DOHH2 (cell line): ENCODE measurements around the gene CDT1.

Experiments used
- EZH2phosphoT487 ChIP-seq: fragments of 200-600 bp; sonication (generic); IDR thresholded peaks from 2 replicates; pipeline ENCODE4 v1.6.1; 2017; ENCODE audit warnings: borderline replicate concordance, mild to moderate bottlenecking, antibody characterized with exemption, low read length, moderate library complexity, mixed read lengths
- TF ChIP-seq, protein P1 (sequence below): fragments of 200-600 bp; sonication (generic); IDR thresholded peaks from one replicate; pipeline ENCODE4 v1.5.1; 2014; ENCODE audit warnings: antibody characterized with exemption, mild to moderate bottlenecking, low read depth, low read length; ENCODE audit not compliant: poor library complexity, severe bottlenecking

DNA sequence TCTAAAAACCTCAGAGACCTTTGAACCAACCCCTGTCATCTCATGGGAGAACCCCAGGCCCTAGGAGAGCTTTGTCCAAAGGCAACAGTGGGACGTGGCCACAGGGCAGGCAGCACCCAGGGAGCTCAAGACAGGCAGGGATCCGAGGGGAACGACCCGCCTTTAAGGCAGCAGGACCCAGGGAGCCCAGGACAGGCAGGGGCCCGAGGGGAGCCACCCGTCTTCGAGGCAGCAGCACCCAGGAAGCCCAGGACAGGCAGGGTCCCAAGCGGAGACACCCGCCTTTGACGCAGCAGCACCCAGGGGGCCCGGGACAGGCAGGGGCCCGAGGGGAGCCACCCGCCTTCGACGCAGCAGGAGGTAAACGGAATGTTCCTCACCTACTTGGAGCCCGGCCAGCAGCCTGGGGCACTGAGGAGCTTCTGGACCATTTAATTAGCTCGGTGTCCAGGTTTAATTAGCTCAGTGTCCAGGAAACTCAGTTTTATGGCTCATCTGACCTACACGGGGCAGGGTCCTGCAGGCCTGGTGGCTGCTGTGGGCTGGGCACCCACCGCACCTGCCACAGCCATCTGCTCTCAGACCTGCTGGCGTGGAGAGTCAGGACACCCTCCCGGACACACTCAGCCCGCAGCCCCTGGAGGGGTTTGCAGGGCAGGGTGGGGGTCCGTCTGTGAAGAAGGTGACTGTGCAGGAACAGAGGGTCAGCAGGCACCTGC is 43.0 kb upstream of the CDT1 start:
- TF ChIP-seq, protein P1, sequence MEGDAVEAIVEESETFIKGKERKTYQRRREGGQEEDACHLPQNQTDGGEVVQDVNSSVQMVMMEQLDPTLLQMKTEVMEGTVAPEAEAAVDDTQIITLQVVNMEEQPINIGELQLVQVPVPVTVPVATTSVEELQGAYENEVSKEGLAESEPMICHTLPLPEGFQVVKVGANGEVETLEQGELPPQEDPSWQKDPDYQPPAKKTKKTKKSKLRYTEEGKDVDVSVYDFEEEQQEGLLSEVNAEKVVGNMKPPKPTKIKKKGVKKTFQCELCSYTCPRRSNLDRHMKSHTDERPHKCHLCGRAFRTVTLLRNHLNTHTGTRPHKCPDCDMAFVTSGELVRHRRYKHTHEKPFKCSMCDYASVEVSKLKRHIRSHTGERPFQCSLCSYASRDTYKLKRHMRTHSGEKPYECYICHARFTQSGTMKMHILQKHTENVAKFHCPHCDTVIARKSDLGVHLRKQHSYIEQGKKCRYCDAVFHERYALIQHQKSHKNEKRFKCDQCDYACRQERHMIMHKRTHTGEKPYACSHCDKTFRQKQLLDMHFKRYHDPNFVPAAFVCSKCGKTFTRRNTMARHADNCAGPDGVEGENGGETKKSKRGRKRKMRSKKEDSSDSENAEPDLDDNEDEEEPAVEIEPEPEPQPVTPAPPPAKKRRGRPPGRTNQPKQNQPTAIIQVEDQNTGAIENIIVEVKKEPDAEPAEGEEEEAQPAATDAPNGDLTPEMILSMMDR: no peak
- TF ChIP-seq EZH2phosphoT487: no peak
